ENCODE data around the gene AKAP7.
"Not testable (repeated sequence)": the region's sequence is repeated elsewhere in the genome, so short reads cannot be mapped to it uniquely, and the experiment has no call there.

The AKAP7 gene

DNA sequence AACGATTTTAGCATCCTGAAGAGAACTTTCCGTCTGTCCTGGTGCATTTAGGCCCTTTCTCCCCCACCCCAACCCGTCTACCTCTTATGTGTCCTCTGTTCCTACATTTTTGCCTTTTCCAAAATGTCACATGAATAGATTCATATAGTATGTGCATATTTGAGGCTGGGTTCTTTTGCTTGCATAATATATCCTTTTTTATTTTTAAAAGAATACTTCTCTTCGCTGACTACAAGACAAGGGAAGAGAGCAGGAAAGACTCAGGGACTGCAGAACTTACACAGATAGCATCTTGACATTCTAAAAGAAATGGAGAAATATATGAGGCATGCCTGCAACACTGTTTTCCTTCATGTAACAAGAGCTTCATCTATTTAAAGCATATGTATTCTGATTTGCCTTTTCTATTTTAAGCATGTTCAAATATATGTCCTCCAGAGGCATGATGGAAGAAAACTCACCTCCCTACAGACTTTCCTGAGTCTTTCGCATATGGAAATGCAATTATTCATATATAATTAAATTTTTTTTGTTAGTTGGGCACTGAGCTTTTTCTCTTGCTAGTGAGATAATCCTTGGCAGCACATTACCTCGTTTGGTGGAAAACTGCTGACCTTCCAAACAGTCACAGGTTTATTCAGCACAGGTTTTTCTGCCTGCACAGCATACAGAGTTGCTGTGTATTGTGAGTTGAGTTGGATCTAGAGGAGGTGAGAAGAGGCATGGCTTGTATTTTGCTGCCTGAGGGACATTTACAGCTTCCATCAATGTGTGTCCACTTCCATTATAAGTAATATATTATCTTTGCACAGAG, 170.0 kb downstream of the AKAP7 start:
- DNase-seq, result no peak

DNA sequence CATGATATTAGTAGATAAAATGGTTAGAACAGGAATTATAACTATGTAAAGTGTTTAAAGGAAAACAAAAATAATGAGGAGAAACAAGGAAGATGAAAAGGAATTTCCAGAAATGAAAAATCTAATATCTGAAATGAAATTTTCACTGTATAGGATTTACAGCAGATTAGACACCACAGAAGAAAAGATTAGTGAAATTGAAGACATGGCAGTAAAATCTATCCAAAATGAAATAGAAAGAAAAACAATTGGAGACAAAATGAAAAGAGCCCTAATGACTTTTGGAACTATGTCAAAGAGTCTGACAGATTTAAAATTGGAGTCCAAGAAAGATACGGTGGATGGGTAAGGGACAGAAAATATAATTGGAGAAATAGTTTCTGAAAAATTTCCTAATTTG, 174.2 kb downstream of the AKAP7 start:
- DNase-seq, result no peak

- no peak for DNase-seq
Observed at GRCh38 chr6:131314838-131315237, 179.6 kb downstream of the AKAP7 start.

- DNase-seq, result no peak
Observed at GRCh38 chr6:131316654-131317053, 181.4 kb downstream of the AKAP7 start.

DNA sequence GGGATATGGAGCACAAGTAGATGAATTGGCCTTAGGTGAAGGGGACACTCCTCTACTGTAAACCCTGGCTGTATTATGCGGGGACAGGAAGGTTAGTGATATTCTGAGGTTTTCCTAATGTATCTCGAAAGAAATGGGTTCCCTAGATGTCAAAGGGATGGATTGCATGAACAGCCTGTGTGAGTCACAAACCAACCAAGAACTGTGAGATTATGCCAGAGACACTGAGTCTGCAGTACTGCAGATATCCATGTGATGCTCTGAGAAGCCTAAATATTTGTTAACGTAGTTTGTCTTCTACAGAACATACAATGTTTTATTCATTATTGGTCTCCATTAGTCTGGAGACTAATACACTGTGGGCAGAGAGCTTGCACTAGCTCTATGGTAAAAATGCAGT, 182.2 kb downstream of the AKAP7 start:
- no peak for DNase-seq

GRCh38 chr6:131321589-131321988, 186.3 kb downstream of the AKAP7 start:
- DNase-seq, result no peak

- no peak for DNase-seq
Observed at GRCh38 chr6:131322125-131322524, 186.9 kb downstream of the AKAP7 start.

DNA sequence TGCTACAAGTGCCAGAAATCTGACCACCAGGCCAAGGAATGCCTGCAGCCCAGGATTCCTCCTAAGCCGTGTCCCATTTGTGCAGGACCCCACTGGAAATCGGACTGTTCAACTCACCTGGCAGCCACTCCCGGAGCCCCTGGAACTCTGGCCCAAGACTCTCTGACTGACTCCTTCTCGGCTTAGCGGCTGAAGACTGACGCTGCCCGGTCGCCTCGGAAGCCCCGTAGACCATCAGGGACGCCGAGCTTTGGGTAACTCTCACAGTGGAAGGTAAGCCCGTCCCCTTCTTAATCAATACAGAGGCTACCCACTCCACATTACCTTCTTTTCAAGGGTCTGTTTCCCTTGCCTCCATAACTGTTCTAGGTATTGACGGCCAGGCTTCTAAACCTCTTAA, 190.4 kb downstream of the AKAP7 start:
- not testable (repeated sequence) for DNase-seq

- DNase-seq, result not testable (repeated sequence)
Observed at GRCh38 chr6:131328727-131329126, 193.5 kb downstream of the AKAP7 start.

GRCh38 chr6:131331151-131331550, 195.9 kb downstream of the AKAP7 start:
- DNase-seq, result no peak

GRCh38 chr6:131331873-131332781, 196.9 kb downstream of the AKAP7 start:
- DNase-seq, result no peak
